ENCODE data around the gene NR0B2. TPM values are rescaled to one million over a fixed set of nuclear protein-coding genes. Genes with fewer than 3 reads are reported as not detected.
A peak's percentile ranks its signal among the peaks of the same experiment; 100 is the strongest.

NR0B2 gene
- total and polyA plus RNA-seq, 2 of the 13 experiments (the other 11 are each of a cell fraction or from before 2014, with no cell fraction given) = 72.5 to 133 TPM

DNA sequence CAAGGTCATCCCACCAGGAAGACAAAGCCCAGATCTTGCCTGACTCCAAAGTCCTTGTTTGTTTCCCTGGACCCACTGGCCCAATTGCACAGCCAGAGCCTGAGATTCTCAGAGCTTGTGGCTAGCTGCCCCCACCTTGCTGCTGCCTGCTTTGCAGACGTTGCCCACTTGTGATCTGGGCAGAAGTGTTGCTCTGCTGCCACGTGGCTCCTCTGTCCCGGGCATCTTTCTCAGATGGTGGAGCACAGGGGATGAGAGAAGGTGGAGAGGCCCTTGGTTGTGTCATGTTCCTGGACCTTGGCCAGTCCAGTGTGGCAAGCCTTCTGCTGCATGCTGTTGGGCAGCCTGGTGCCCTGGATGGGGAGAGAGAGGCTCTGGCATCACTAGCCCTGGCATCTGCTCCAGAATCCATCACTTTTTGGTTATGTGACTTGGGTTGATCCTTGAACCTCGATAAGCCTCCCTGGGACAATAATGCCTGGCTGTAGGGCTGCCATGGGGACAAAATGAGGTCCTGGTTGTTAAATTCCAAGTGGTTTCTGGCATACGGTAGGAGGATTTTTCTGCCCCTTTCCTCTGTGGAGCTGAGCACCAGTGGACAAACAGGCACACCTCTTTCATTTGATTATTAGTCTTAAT, 1.5 kb upstream of the NR0B2 start (continued):
- TF ChIP-seq, protein P1, sequence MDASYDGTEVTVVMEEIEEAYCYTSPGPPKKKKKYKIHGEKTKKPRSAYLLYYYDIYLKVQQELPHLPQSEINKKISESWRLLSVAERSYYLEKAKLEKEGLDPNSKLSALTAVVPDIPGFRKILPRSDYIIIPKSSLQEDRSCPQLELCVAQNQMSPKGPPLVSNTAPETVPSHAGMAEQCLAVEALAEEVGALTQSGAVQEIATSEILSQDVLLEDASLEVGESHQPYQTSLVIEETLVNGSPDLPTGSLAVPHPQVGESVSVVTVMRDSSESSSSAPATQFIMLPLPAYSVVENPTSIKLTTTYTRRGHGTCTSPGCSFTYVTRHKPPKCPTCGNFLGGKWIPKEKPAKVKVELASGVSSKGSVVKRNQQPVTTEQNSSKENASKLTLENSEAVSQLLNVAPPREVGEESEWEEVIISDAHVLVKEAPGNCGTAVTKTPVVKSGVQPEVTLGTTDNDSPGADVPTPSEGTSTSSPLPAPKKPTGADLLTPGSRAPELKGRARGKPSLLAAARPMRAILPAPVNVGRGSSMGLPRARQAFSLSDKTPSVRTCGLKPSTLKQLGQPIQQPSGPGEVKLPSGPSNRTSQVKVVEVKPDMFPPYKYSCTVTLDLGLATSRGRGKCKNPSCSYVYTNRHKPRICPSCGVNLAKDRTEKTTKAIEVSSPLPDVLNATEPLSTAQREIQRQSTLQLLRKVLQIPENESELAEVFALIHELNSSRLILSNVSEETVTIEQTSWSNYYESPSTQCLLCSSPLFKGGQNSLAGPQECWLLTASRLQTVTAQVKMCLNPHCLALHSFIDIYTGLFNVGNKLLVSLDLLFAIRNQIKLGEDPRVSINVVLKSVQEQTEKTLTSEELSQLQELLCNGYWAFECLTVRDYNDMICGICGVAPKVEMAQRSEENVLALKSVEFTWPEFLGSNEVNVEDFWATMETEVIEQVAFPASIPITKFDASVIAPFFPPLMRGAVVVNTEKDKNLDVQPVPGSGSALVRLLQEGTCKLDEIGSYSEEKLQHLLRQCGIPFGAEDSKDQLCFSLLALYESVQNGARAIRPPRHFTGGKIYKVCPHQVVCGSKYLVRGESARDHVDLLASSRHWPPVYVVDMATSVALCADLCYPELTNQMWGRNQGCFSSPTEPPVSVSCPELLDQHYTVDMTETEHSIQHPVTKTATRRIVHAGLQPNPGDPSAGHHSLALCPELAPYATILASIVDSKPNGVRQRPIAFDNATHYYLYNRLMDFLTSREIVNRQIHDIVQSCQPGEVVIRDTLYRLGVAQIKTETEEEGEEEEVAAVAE (CRISPR knock-in tag; IDR thresholded peaks at IDR 0.05; ENCODE audit: borderline replicate concordance) = no peak
- TF ChIP-seq ARNTL (CRISPR knock-in tag; IDR thresholded peaks at IDR 0.05) (peak; percentile 31; the same call in 1 of the 2 replicates), DPF2 (CRISPR knock-in tag; IDR thresholded peaks at IDR 0.05; ENCODE audit: borderline replicate concordance, low read depth) (no peak), CCAR2 (optimal IDR thresholded peaks at IDR 0.05; ENCODE audit: low read depth, low read length) (no peak), ZBTB20 (CRISPR knock-in tag; IDR thresholded peaks at IDR 0.05; ENCODE audit: borderline replicate concordance, low read depth) (0 out of 2 replicates have a peak, but pooled peaks have one; percentile 44), ATF3 (CRISPR knock-in tag; IDR thresholded peaks at IDR 0.05) (no peak), HNRNPLL (IDR thresholded peaks at IDR 0.05; ENCODE audit: low read depth, low read length, poor library complexity, severe bottlenecking) (no peak), SOX6 (IDR thresholded peaks at IDR 0.05) (no peak), SOX6 (CRISPR knock-in tag; IDR thresholded peaks at IDR 0.05) (peak; percentile 75), MXD1 (CRISPR knock-in tag; IDR thresholded peaks at IDR 0.05) (no peak), ZKSCAN8 (CRISPR knock-in tag; IDR thresholded peaks at IDR 0.05; ENCODE audit: borderline replicate concordance) (no peak), NFRKB (IDR thresholded peaks at IDR 0.05) (no peak), GPN1 (CRISPR knock-in tag; IDR thresholded peaks at IDR 0.05; ENCODE audit: borderline replicate concordance) (no peak), MXD4 (CRISPR knock-in tag; IDR thresholded peaks at IDR 0.05) (no peak), ATRX (CRISPR knock-in tag; IDR thresholded peaks at IDR 0.05; ENCODE audit: borderline replicate concordance) (no peak), ATAD3A (CRISPR knock-in tag; IDR thresholded peaks at IDR 0.05) (no peak), POGZ (CRISPR knock-in tag; IDR thresholded peaks at IDR 0.05) (no peak), ARHGAP35 (CRISPR knock-in tag; IDR thresholded peaks at IDR 0.05; ENCODE audit: borderline replicate concordance) (no peak), REL (CRISPR knock-in tag; conservative IDR thresholded peaks at IDR 0.05) (no peak)
- TF ChIP-seq, protein P2, sequence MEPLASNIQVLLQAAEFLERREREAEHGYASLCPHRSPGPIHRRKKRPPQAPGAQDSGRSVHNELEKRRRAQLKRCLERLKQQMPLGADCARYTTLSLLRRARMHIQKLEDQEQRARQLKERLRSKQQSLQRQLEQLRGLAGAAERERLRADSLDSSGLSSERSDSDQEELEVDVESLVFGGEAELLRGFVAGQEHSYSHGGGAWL (CRISPR knock-in tag; IDR thresholded peaks at IDR 0.05) = 0 out of 2 replicates have a peak, but pooled peaks have one; percentile 17
- TF ChIP-seq, protein P3, sequence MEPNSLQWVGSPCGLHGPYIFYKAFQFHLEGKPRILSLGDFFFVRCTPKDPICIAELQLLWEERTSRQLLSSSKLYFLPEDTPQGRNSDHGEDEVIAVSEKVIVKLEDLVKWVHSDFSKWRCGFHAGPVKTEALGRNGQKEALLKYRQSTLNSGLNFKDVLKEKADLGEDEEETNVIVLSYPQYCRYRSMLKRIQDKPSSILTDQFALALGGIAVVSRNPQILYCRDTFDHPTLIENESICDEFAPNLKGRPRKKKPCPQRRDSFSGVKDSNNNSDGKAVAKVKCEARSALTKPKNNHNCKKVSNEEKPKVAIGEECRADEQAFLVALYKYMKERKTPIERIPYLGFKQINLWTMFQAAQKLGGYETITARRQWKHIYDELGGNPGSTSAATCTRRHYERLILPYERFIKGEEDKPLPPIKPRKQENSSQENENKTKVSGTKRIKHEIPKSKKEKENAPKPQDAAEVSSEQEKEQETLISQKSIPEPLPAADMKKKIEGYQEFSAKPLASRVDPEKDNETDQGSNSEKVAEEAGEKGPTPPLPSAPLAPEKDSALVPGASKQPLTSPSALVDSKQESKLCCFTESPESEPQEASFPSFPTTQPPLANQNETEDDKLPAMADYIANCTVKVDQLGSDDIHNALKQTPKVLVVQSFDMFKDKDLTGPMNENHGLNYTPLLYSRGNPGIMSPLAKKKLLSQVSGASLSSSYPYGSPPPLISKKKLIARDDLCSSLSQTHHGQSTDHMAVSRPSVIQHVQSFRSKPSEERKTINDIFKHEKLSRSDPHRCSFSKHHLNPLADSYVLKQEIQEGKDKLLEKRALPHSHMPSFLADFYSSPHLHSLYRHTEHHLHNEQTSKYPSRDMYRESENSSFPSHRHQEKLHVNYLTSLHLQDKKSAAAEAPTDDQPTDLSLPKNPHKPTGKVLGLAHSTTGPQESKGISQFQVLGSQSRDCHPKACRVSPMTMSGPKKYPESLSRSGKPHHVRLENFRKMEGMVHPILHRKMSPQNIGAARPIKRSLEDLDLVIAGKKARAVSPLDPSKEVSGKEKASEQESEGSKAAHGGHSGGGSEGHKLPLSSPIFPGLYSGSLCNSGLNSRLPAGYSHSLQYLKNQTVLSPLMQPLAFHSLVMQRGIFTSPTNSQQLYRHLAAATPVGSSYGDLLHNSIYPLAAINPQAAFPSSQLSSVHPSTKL (CRISPR knock-in tag; IDR thresholded peaks at IDR 0.05) = peak; percentile 72

Data from HepG2 (cell line).